HCT116 (cell line): Measurements from ENCODE around the gene TLR7. TPM values are rescaled to one million over a fixed set of nuclear protein-coding genes. Genes with fewer than 3 reads are reported as not detected.

ENCODE experiments used
- ATAC-seq: fragments of 200-7000 bp; cut with Tn5 transposase; 2 replicates; pipeline ENCODE4 v1.9.1; 2020; ENCODE audit warnings: mild to moderate bottlenecking, moderate library complexity
- BruUV-seq: library from RNA; stranded (reverse); fragments of 400-500 nt; replicated peaks from 2 replicates; lab custom pipeline; 2021; lab: Mats Ljungman, UMichigan
- CTCF ChIA-PET: fragments of 300-600 bp; sonication (Branson Sonifier 250); formaldehyde crosslinking; loops from one replicate; lab custom pipeline; 2021; ENCODE audit warnings: antibody characterized with exemption; lab: Charles Lee
- POLR2A ChIA-PET: fragments of 300-600, 350-600 bp; sonication (Branson Sonifier 250); formaldehyde crosslinking; loops from one replicate; lab custom pipeline; 2021; ENCODE audit warnings: antibody characterized with exemption; lab: Charles Lee
- RAD21 ChIA-PET, 2 experiments: fragments of 300-600 bp; sonication (Branson Sonifier 250); formaldehyde crosslinking; loops; one replicate each; lab custom pipeline; 2023; ENCODE audit warnings: low total read pairs in 2 of 2; ENCODE audit not compliant: uncharacterized antibody in 2 of 2, unreplicated experiment in 2 of 2, low non-redundant PET in 1 of 2; lab: Charles Lee
- DNase-seq: peaks from one replicate; pipeline ENCODE4 v3.0.0-alpha.2; 2010; ENCODE audit warnings: low read depth, low spot score
- H2AFZ ChIP-seq: fragments of 200-600 bp; shearing (Covaris generic), sonication (generic); 2 replicates; pipeline ENCODE4 v1.6.1; 2017; ENCODE audit warnings: low read depth, mixed run types, mixed read lengths, antibody characterized with exemption, low read length; ENCODE audit not compliant: poor library complexity, severe bottlenecking
- H3K27ac ChIP-seq: 2 replicates; pipeline ENCODE4 v1.5.1; 2012; ENCODE audit warnings: low read depth, low read length
- H3K27me3 ChIP-seq: fragments of 200-600 bp; sonication (generic); 2 replicates; pipeline ENCODE4 v1.6.1; 2016; ENCODE audit warnings: mixed run types, low read length, mixed read lengths; ENCODE audit not compliant: insufficient read depth
- H3K36me3 ChIP-seq, 2 experiments: fragments of 200-500 bp in 1 of 2; fragments of 200-600 bp in 1 of 2; sonication (Bioruptor generic) in 1 of 2; sonication (generic) in 1 of 2; 2 replicates each; pipeline versions ENCODE4 v1.5.1 to v1.6.1; 2014 to 2016; ENCODE audit warnings: low read length in 2 of 2, inconsistent platforms in 1 of 2, mixed read lengths in 1 of 2, mixed run types in 1 of 2; ENCODE audit not compliant: insufficient read depth in 2 of 2, control insufficient read depth in 1 of 2
- H3K4me1 ChIP-seq, 2 experiments: fragments of 200-600 bp in 1 of 2; sonication (generic) in 1 of 2; 2 replicates each; pipeline versions ENCODE4 v1.5.1 to v1.6.1; 2012 to 2017; ENCODE audit warnings: low read length in 2 of 2, inconsistent platforms in 1 of 2, mild to moderate bottlenecking in 1 of 2, mixed read lengths in 1 of 2, mixed run types in 1 of 2, moderate library complexity in 1 of 2; ENCODE audit not compliant: insufficient read depth in 2 of 2, control insufficient read depth in 1 of 2
- H3K4me2 ChIP-seq: fragments of 200-600 bp; sonication (generic); 2 replicates; pipeline ENCODE4 v1.6.1; 2017; ENCODE audit warnings: mixed run types, low read length, mixed read lengths
- H3K4me3 ChIP-seq, 2 experiments: fragments of 200-600 bp in 1 of 2; sonication (generic) in 1 of 2; replicated peaks in 1 of 2; 2 replicates each; pipeline ENCODE4 v1.5.1; 2011 to 2016; ENCODE audit warnings: low read length in 2 of 2, control low read depth in 1 of 2, low read depth in 1 of 2, mild to moderate bottlenecking in 1 of 2, mixed read lengths in 1 of 2, mixed run types in 1 of 2
- H3K79me2 ChIP-seq: fragments of 200-600 bp; sonication (generic); 2 replicates; pipeline ENCODE4 v1.6.1; 2017; ENCODE audit warnings: mild to moderate bottlenecking, mixed run types, low read length, moderate library complexity, mixed read lengths; ENCODE audit not compliant: insufficient read depth
- H3K9ac ChIP-seq: fragments of 200-600 bp; sonication (generic); 2 replicates; pipeline ENCODE4 v1.6.1; 2016; ENCODE audit warnings: low read length, mixed read lengths
- H3K9me2 ChIP-seq: fragments of 200-600 bp; sonication (generic), shearing (Covaris generic); 2 replicates; pipeline ENCODE4 v1.6.1; 2017; ENCODE audit warnings: mixed run types, mild to moderate bottlenecking, moderate library complexity; ENCODE audit not compliant: insufficient read depth
- H3K9me3 ChIP-seq, 2 experiments: fragments of 200-500 bp in 1 of 2; fragments of 200-600 bp in 1 of 2; sonication (Bioruptor generic) in 1 of 2; sonication (generic) in 1 of 2; 2 replicates each; pipeline ENCODE4 v1.6.1; 2014 to 2017; ENCODE audit warnings: low read length in 2 of 2, mixed read lengths in 2 of 2, inconsistent platforms in 1 of 2, low read depth in 1 of 2, mild to moderate bottlenecking in 1 of 2, mixed run types in 1 of 2, moderate library complexity in 1 of 2; ENCODE audit not compliant: control insufficient read depth in 1 of 2, insufficient read depth in 1 of 2
- H4K20me1 ChIP-seq: fragments of 200-600 bp; sonication (generic), shearing (Covaris generic); 2 replicates; pipeline ENCODE4 v1.6.1; 2017; ENCODE audit warnings: mixed run types, mild to moderate bottlenecking, moderate library complexity; ENCODE audit not compliant: insufficient read depth
- ATF3 ChIP-seq: IDR thresholded peaks from 2 replicates; pipeline ENCODE4 v1.6.1; 2012
- CBX3 ChIP-seq: IDR thresholded peaks from 2 replicates; pipeline ENCODE4 v1.6.1; 2012; ENCODE audit warnings: low read depth
- CEBPB ChIP-seq: IDR thresholded peaks from 2 replicates; pipeline ENCODE4 v1.6.1; 2012; ENCODE audit warnings: low read depth
- CTCF ChIP-seq, 3 experiments: fragments of 200-600 bp in 1 of 3; sonication (generic) in 1 of 3; IDR thresholded peaks in 2 of 3; conservative IDR thresholded peaks in 1 of 3; 2 replicates each; pipeline ENCODE4 v1.5.1; 2012 to 2017; ENCODE audit warnings: low read depth in 2 of 3, low read length in 2 of 3, antibody characterized with exemption in 1 of 3, borderline replicate concordance in 1 of 3, control low read depth in 1 of 3, mild to moderate bottlenecking in 1 of 3, mixed read lengths in 1 of 3, mixed run types in 1 of 3, moderate library complexity in 1 of 3; ENCODE audit not compliant: insufficient read depth in 1 of 3
- EGR1 ChIP-seq: IDR thresholded peaks from 2 replicates; pipeline ENCODE4 v1.6.1; 2012; ENCODE audit warnings: low read depth
- ELF1 ChIP-seq: IDR thresholded peaks from 2 replicates; pipeline ENCODE4 v1.6.1; 2012; ENCODE audit warnings: low read depth, borderline replicate concordance
- EZH2 ChIP-seq: fragments of 200-600 bp; sonication (generic); IDR thresholded peaks from 2 replicates; pipeline ENCODE4 v1.6.1; 2017; ENCODE audit warnings: antibody characterized with exemption, mixed run types
- JUND ChIP-seq: IDR thresholded peaks from 2 replicates; pipeline ENCODE4 v1.6.1; 2012
- RAD21 ChIP-seq: IDR thresholded peaks from 2 replicates; pipeline ENCODE4 v1.6.1; 2012; ENCODE audit warnings: low read depth, mild to moderate bottlenecking
- SIN3A ChIP-seq: IDR thresholded peaks from 2 replicates; pipeline ENCODE4 v1.6.1; 2012; ENCODE audit warnings: low read depth
- SP1 ChIP-seq: IDR thresholded peaks from 2 replicates; pipeline ENCODE4 v1.6.1; 2012; ENCODE audit warnings: low read depth
- SRF ChIP-seq: IDR thresholded peaks from 2 replicates; pipeline ENCODE4 v1.6.1; 2012; ENCODE audit warnings: low read depth
- TCF7L2 ChIP-seq: IDR thresholded peaks from 2 replicates; pipeline ENCODE4 v1.7.0; 2011; ENCODE audit warnings: borderline replicate concordance, inconsistent platforms; ENCODE audit not compliant: insufficient read depth, insufficient read length; ENCODE audit errors: extremely low read depth
- YY1 ChIP-seq: IDR thresholded peaks from 2 replicates; pipeline ENCODE4 v1.6.1; 2011; ENCODE audit warnings: low read length, low read depth, moderate library complexity, mild to moderate bottlenecking; ENCODE audit not compliant: insufficient replicate concordance; ENCODE audit errors: extremely low read depth
- ZBTB33 ChIP-seq: IDR thresholded peaks from 2 replicates; pipeline ENCODE4 v1.6.1; 2011; ENCODE audit warnings: mild to moderate bottlenecking, low read length, moderate library complexity; ENCODE audit not compliant: insufficient replicate concordance; ENCODE audit errors: extremely low read depth
- ZNF274 ChIP-seq: fragments of 200-500 bp; sonication (Bioruptor generic); IDR thresholded peaks from 2 replicates; pipeline ENCODE4 v1.6.1; 2014; ENCODE audit warnings: mild to moderate bottlenecking, low read depth, low read length, inconsistent platforms
- intact Hi-C: fragments of 100-400 bp; cut with micrococcal nuclease; formaldehyde crosslinking; loops from 2 replicates; pipeline ENCODE4 v1.10.0; 2022
- total RNA-seq: library from RNA; stranded (reverse); gene quantifications from one replicate; pipeline ENCODE4 v1.2.1, GENCODE V29; 2021; ENCODE audit not compliant: unreplicated experiment

The TLR7 gene
- total RNA-seq, 1 experiment from 2014 or later = not detected

GRCh38 chrX:12917753-12918152 is 50.9 kb downstream of the TLR7 start:
- POLR2A ChIA-PET = no interaction called here
- TF ChIP-seq CTCF (IDR thresholded peaks at IDR 0.05 in 2 of 3, conservative IDR thresholded peaks at IDR 0.05 in 1 of 3; ENCODE audit: borderline replicate concordance in 1 of 3, insufficient read depth in 1 of 3, low read depth in 2 of 3, low read length in 2 of 3) (no peak), RAD21 (no peak), ELF1 (no peak), SIN3A (no peak), EGR1 (no peak), JUND (no peak), ZBTB33 (no peak), ZNF274 (no peak), CBX3 (no peak), SP1 (no peak), TCF7L2 (no peak), ATF3 (no peak), CEBPB (no peak), EZH2 (no peak), YY1 (no peak), SRF (no peak)
- TF ChIP-seq, all 23 proteins: peak for 0
- H3K9me3 ChIP-seq = no peaks in the 10 kb centered on the region
- H3K79me2 ChIP-seq = no peaks in the 10 kb centered on the region
- no peak overlapping the region for H3K27ac ChIP-seq
- ChIA-PET CTCF (no interaction called here), RAD21 (no interaction called here)
- no peak overlapping the region for H2AFZ ChIP-seq
- 0 out of 2 replicates have a peak, but pooled peaks cover 3% of the 10 kb centered on the region for H3K27me3 ChIP-seq
- no peak overlapping the region for H3K4me2 ChIP-seq
- H4K20me1 ChIP-seq = no peaks in the 10 kb centered on the region
- ATAC-seq (no peak), DNase-seq (no peak)
- H3K9ac ChIP-seq = no peak overlapping the region
- intact Hi-C loops = no loop called here
- no peaks in the 10 kb centered on the region for H3K4me1 ChIP-seq
- H3K36me3 ChIP-seq = no peaks in the 10 kb centered on the region
- no peak overlapping the region for H3K4me3 ChIP-seq
- no TSS peak for BruUV-seq
- no peaks in the 10 kb centered on the region for H3K9me2 ChIP-seq
